Cardiac fibroblast (primary cell): ENCODE measurements around the gene TGM2.

Source experiments
- DNase-seq, 2 donors: peaks; one replicate each; pipeline versions ENCODE4 v3.0.0 to v3.0.0-alpha.2; 2010; ENCODE audit warnings: low read depth in 2 of 2
- H3K4me3 ChIP-seq, 2 donors: replicated peaks in 1 of 2; 1 replicate in 1 of 2; 2 replicates in 1 of 2; pipeline ENCODE4 v1.5.1; 2011; ENCODE audit warnings: low read depth in 2 of 2, low read length in 2 of 2, mild to moderate bottlenecking in 2 of 2, moderate library complexity in 1 of 2
- TF ChIP-seq, protein P1 (sequence below): IDR thresholded peaks from one replicate; pipeline ENCODE4 v1.5.1; 2011; ENCODE audit warnings: low read depth, mild to moderate bottlenecking, low read length, inconsistent platforms

TGM2 gene

DNA sequence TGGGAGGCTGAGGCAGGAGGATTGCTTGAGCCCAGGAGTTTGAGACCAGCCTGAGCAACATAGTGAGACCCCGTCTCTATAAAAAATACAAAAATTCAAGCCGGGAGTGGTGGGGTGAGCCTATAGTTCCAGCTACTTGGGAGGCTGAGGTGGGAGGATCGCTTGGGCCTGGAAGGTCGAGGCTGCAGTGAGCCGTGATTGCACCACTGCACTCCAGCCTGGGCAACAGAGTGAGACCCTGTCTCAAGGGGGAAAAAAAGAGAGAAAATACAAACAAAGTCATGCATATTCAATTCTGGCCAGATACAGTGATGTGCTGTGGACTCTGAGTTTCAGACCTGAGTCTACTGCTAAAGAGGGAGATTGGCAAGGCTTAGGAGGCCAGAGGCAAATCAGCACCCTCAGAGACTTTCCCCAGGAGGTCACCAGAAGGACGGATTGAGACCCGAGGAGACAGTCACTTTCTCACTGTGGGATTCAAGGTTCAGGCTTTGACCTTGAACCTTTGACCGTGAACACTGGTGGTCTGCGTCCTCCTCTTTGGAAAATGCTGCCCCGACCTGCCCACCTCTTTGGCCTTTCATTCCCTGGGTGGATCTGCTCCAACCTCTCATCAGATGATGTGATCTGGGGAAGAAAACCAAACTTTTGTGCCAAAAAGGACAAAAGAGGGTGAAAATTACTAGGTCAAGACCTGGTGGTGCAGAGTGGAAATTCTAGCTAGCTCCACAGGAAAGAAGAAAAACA is 31.2 kb downstream of the TGM2 start:
- DNase-seq: no peak
- TF ChIP-seq, protein P1, sequence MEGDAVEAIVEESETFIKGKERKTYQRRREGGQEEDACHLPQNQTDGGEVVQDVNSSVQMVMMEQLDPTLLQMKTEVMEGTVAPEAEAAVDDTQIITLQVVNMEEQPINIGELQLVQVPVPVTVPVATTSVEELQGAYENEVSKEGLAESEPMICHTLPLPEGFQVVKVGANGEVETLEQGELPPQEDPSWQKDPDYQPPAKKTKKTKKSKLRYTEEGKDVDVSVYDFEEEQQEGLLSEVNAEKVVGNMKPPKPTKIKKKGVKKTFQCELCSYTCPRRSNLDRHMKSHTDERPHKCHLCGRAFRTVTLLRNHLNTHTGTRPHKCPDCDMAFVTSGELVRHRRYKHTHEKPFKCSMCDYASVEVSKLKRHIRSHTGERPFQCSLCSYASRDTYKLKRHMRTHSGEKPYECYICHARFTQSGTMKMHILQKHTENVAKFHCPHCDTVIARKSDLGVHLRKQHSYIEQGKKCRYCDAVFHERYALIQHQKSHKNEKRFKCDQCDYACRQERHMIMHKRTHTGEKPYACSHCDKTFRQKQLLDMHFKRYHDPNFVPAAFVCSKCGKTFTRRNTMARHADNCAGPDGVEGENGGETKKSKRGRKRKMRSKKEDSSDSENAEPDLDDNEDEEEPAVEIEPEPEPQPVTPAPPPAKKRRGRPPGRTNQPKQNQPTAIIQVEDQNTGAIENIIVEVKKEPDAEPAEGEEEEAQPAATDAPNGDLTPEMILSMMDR: no peak
- no peak overlapping the region for H3K4me3 ChIP-seq

- no peak overlapping the region for H3K4me3 ChIP-seq
- TF ChIP-seq, protein P1: no peak
- no peak for DNase-seq
Observed at GRCh38 chr20:38132910-38133501, 32.1 kb downstream of the TGM2 start.

DNA sequence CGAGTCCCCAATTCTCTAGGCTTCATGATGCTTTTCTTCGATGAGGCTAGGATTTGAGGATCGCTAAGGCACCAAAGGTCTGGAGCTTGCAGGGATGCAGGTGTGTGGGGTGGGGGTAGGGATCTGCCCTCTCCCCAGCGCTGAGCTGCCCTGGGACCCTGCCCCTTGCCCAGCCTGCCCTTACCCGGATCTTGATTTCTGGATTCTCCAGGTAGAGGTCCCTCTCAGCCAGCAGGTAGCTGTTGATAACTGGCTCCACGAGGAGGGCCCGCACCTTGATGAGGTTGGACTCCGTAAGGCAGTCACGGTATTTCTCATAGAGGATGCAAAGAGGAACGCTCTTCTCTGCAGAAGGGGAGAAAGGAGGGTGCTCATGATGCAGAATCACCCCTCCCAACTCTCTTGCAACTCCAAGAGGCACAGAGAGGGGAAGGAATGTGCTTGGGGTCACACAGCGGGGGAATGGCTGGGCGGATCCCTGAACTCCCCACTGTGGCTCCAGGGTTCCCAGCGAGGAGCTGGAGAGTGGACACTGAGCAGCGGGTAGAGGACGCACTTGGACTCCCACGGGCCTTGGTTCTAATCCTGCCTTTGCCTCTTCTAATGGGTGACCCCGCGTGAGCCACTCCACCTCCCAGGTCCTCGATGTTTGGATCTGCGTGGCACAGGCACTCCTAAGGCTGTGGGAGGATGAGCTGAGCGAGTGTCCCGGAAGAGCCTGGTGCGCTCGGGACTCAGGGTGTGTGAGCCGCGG is 32.7 kb downstream of the TGM2 start:
- TF ChIP-seq, protein P1: no peak

GRCh38 chr20:38131588-38132121 is 33.4 kb downstream of the TGM2 start:
- TF ChIP-seq, protein P1: no peak
- no peak overlapping the region for H3K4me3 ChIP-seq
- no peak for DNase-seq

More for the DNA sequence above, 32.7 kb downstream of the TGM2 start:
- no peak overlapping the region for H3K4me3 ChIP-seq
- DNase-seq: no peak

GRCh38 chr20:38130687-38131587 is 34.1 kb downstream of the TGM2 start:
- H3K4me3 ChIP-seq: no peak overlapping the region
- TF ChIP-seq, protein P1: no peak
- no peak for DNase-seq

GRCh38 chr20:38129893-38130609 is 35.0 kb downstream of the TGM2 start:
- no peak for DNase-seq
- TF ChIP-seq, protein P1: no peak
- no peak overlapping the region for H3K4me3 ChIP-seq
